Measurements from ENCODE around the gene ITPRID2.

- TF ChIP-seq EZH2phosphoT487 (IDR thresholded peaks at IDR 0.05; ENCODE audit: low read depth): no peak
- TF ChIP-seq, protein P1, sequence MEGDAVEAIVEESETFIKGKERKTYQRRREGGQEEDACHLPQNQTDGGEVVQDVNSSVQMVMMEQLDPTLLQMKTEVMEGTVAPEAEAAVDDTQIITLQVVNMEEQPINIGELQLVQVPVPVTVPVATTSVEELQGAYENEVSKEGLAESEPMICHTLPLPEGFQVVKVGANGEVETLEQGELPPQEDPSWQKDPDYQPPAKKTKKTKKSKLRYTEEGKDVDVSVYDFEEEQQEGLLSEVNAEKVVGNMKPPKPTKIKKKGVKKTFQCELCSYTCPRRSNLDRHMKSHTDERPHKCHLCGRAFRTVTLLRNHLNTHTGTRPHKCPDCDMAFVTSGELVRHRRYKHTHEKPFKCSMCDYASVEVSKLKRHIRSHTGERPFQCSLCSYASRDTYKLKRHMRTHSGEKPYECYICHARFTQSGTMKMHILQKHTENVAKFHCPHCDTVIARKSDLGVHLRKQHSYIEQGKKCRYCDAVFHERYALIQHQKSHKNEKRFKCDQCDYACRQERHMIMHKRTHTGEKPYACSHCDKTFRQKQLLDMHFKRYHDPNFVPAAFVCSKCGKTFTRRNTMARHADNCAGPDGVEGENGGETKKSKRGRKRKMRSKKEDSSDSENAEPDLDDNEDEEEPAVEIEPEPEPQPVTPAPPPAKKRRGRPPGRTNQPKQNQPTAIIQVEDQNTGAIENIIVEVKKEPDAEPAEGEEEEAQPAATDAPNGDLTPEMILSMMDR (IDR thresholded peaks at IDR 0.05; ENCODE audit: low read depth, low read length): no peak
Observed at GRCh38 chr2:181944914-181945291, 53.4 kb downstream of the ITPRID2 start.
